Iris pigment epithelial cell (primary cell): Measurements from ENCODE around the gene DDX50.
A peak's percentile ranks its signal among the peaks of the same experiment; 100 is the strongest.
"Not testable (repeated sequence)": the region's sequence is repeated elsewhere in the genome, so short reads cannot be mapped to it uniquely, and the experiment has no call there.

ENCODE experiments used
- DNase-seq: peaks from one replicate; pipeline ENCODE4 v3.0.0-alpha.2; 2011; ENCODE audit warnings: low read depth

DDX50 gene

GRCh38 chr10:68900427-68901104 is 549 bp upstream of the DDX50 start:
- peak; percentile 78 for DNase-seq

DNA sequence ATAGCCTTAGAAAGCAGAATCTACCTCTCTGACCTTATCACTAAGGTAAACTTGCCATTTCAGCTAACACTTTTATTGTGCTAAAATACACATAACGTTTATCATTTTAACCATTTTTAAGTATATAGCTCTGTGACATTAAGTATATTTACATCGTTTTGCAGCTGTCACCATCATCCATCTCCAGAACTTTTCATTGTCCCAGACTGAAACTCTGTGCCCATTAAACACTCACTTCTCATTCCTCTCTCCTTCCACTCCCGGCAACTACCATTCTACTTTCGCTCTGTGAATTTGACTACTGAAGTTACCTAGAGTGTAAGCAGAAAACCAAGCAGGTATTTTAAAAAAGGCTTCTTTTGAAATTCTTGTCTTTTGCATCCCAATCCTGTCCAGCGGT is 1.3 kb downstream of the DDX50 start:
- DNase-seq, result no peak

DNA sequence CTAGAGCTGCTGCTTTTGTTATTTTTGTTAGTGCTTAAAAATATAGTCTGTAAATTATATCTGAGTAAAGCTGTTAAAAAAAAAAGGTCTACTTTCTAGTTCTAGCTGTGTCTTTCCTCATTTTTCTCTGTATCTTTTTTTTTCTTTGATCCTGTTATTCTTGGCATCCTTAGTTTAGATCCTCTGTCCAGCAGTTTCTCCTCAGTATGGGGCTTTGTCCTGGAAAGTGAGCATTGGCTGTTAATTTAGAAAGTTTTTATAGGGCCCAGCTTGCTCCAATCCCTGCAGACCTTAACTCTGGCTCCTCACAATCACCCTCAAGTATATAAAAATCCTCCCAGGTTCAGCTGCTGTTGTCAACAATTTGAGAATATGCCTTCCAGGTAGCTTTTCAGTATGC is 23.5 kb downstream of the DDX50 start:
- peak; percentile 16 for DNase-seq

GRCh38 chr10:68925489-68925888 is 24.4 kb downstream of the DDX50 start:
- DNase-seq, result no peak

- DNase-seq, result not testable (repeated sequence)
Measured at GRCh38 chr10:68929157-68929556, 28.0 kb downstream of the DDX50 start.

GRCh38 chr10:68929888-68930287 is 28.8 kb downstream of the DDX50 start:
- DNase-seq, result not testable (repeated sequence)

DNA sequence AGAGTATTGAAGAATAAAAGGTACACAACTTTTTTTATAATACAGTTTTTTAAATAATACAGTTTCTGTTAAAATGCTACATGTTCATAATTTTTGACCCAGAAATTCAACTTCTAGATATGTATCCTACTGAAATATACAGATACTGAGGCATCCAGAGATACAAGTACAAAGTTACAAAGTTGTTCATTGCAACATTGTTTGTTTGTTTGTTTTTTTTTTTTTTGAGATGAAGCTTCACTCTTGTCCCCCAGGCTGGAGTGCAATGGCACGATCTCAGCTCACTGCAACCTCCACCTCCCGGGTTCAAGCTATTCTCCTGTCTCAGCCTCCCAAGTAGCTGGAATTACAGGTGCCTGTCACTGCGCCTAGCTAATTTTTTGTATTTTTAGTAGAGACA is 31.7 kb downstream of the DDX50 start:
- not testable (repeated sequence) for DNase-seq

GRCh38 chr10:68934994-68935393 is 33.9 kb downstream of the DDX50 start:
- no peak for DNase-seq

GRCh38 chr10:68938117-68938516 is 37.0 kb downstream of the DDX50 start:
- DNase-seq, result peak; percentile 39

GRCh38 chr10:68938884-68939283 is 37.8 kb downstream of the DDX50 start:
- DNase-seq, result no peak

- not testable (repeated sequence) for DNase-seq
Measured at GRCh38 chr10:68940917-68941316, 39.8 kb downstream of the DDX50 start.

DNA sequence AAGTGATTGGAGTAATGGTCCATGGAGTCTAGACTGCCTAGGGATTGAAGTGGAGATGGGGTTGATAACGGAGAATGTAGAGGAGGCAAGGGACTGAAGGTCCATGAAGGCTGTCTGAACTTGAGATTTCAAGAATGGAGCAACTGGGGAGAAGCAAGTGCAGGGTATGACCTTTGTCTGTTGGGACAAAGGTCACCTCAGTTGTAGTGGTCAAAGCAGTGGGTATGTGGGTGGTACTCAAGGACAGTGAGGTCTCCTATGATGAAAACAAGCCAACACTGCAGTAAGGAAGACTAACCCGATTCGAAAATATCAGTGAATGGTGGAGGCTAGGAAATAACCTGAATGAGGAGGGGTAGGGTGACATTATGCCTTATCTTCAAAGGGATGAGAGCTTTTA is 49.5 kb downstream of the DDX50 start:
- no peak for DNase-seq

GRCh38 chr10:68954904-68955303 is 53.8 kb downstream of the DDX50 start:
- DNase-seq, result no peak

DNA sequence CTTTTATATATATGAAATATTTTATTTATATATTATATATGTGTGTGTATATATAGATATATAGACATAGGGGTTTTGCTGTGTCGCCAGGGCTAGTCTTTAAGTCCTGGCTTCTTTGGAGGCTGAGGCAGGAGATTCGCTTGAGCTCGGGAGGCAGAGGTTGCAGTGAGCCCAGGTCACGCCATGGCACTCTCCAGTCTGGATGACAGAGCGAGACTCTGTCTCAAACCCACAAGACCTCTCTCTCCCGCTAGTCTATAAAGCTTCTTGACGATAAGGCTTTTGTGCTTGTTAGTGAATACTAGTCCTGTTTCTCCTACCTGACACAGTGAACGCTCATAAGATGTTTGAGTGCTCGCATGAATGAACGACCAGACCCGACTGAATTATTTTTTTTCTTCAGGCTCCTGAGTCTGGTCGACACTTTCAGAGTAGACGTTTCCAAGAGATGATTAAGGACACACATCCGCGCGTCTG is 54.3 kb downstream of the DDX50 start:
- DNase-seq, result no peak

DNA sequence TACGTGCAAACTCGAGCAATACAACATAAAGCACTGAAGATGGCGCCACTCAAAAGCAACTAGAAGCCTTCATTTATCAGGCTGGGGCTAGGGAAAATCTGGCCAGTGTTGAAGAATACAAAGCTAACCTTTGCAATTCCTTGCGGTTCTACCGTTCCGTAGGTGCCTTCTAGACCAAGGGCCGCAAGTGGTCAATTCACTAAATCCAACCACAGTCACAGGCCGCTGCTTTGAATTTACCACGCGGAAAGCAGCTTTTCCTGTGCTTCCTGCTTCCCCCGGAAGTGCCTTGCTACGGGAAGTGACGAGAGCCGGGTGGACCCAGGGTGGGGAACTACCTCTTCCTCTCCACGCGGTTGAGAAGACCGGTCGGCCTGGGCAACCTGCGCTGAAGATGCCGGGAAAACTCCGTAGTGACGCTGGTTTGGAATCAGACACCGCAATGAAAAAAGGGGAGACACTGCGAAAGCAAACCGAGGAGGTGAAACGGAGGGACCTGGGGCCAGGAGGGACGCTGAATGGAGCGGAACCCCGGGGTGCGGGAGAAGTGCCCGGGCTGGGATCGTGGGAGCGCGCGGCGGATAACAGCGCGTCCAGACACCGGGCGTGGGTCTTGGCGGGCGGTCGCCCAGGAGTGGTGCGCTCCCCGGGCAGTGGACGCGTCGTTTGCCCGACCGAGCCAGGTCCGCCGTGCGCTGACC is 54.9 kb downstream of the DDX50 start, which contains the start of gene DDX21:
Gene DDX21 (plus strand): TSS at position 339 of the 701 bp plus-strand sequence. CDS start 56 bp downstream, at position 395.
- peak; percentile 95 for DNase-seq

GRCh38 chr10:68957284-68957615 is 56.1 kb downstream of the DDX50 start:
- peak; percentile 4 for DNase-seq

DNA sequence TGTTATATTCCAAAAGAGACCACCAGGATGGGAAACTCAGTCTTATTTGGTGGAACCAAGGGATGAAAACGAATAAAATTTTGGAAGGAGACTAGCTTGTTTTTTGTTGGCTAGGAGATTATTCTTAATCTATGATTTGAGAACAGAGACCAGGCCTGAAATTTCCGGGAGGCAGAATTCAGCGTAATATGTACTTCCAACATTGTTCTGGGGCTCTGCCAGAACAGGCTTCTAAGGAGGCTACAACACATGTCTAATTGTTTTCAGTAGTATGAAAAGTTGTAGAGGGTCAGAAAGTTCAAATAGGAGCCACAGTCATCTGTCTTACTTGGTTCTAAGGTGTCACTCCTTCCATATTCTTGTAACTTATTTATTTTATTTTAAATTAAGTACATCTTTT is 56.5 kb downstream of the DDX50 start:
- DNase-seq, result peak; percentile 19

- DNase-seq, result no peak
Measured at GRCh38 chr10:68959695-68960527, 58.8 kb downstream of the DDX50 start.

GRCh38 chr10:68963151-68963550 is 62.0 kb downstream of the DDX50 start:
- DNase-seq, result peak; percentile 28

DNA sequence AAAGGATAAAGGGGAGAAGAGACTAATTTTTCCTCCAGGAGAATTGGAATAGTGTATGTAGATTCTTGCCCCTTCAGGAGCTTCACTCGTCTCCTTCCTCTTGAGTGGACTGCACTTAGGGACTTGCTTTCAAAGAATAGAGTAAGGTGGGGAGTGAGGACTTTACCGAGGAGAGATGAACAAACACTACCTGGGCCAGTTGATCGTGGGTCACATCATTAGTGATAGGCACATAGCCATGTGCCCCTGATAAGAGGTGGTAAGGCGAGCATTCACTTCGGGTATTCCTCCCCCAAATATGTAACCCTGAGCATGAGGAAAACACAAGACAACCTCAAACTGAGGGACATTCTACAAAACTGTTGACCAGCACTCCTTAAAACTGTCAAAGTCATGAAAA is 72.9 kb downstream of the DDX50 start:
- DNase-seq, result no peak

DNA sequence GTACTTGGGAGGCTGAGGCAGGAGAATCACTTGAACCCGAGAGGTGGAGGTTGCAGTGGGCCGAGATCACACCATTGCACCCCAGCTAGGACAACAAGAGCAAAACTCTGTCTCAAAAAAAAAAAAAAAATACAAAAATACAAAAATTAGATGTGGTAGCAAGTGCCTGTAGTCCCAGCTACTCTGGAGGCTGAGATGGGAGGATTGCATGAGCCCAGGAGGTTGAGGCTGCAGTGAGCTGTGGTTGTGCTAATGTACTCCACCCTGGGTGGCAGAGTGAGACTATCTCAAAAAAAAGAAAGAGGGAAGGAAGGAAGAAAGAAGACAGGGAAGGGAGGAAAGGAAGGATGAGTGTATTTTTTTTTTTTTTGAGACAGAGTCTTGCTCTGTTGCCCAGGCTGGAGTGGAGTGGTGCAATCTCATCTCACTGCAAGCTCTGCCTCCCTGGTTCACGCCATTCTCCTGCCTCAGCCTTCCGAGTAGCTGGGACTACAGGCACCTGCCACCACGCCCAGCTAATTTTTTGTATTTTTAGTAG is 74.9 kb downstream of the DDX50 start:
- not testable (repeated sequence) for DNase-seq

DNA sequence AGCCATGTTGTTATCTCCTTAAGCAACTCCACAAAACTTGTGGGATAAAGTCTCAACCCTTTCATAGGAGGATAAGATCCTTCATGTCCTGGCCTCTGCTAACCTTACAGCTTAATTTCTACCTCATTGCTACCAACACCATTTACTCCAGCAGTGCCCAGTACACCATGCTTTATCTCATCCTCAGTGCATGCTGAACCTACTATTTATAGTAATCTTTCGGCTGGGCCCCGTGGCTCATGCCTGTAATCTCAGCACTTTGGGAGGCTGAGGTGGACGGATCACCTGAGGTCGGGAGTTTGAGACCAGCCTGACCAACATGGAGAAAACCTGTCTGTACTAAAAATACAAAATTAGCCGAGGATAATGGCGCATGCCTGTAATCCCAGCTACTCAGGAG is 78.6 kb downstream of the DDX50 start:
- not testable (repeated sequence) for DNase-seq
